IMR-90 (cell line): ENCODE results near the gene ULK2. TPM values are rescaled to one million over a fixed set of nuclear protein-coding genes. Genes with fewer than 3 reads are reported as not detected.

ENCODE experiments used
- ATAC-seq: fragments of 200-7000 bp; cut with Tn5 transposase; 2 replicates; pipeline ENCODE4 v1.9.1; 2020; ENCODE audit warnings: low read depth, mild to moderate bottlenecking, moderate library complexity
- BruUV-seq: library from RNA; stranded (reverse); fragments of 400-500 nt; replicated peaks from 2 replicates; lab custom pipeline; 2021; lab: Mats Ljungman, UMichigan
- CTCF ChIA-PET: fragments of 300-600 bp; formaldehyde crosslinking; extraction: SDS; loops from one replicate; lab custom pipeline; 2021; ENCODE audit warnings: antibody characterized with exemption; lab: Yijun Ruan, JAX
- POLR2A ChIA-PET: fragments of 300-600 bp; sonication (Branson Sonifier 250); formaldehyde crosslinking; loops from one replicate; lab custom pipeline; 2022; ENCODE audit warnings: antibody characterized with exemption; ENCODE audit not compliant: unreplicated experiment; lab: Charles Lee
- DNase-seq: peaks from one replicate; pipeline ENCODE4 v3.0.0; 2013
- H2AFZ ChIP-seq: replicated peaks from 2 replicates; pipeline ENCODE3; 2013; ENCODE audit warnings: low read length, mild to moderate bottlenecking; ENCODE audit not compliant: poor library complexity
- H2AK5ac ChIP-seq: 2 replicates; pipeline ENCODE4 v1.6.1; 2013; ENCODE audit warnings: low read depth, low read length, inconsistent platforms
- H2AK9ac ChIP-seq: replicated peaks from 2 replicates; pipeline ENCODE3; 2013; ENCODE audit warnings: mild to moderate bottlenecking, low read depth, low read length, moderate library complexity; ENCODE audit not compliant: poor library complexity
- H2BK120ac ChIP-seq: 2 replicates; pipeline ENCODE4 v1.6.1; 2013; ENCODE audit warnings: low read depth, low read length, inconsistent platforms
- H2BK15ac ChIP-seq: 3 replicates; pipeline ENCODE4 v1.6.1; 2013; ENCODE audit warnings: low read depth, low read length, inconsistent platforms
- H2BK20ac ChIP-seq: 2 replicates; pipeline ENCODE4 v1.6.1; 2013; ENCODE audit warnings: low read depth, mild to moderate bottlenecking, inconsistent platforms, low read length, moderate library complexity
- H2BK5ac ChIP-seq: 2 replicates; pipeline ENCODE4 v1.6.1; 2013; ENCODE audit warnings: mild to moderate bottlenecking, low read depth, low read length, inconsistent platforms; ENCODE audit not compliant: poor library complexity, severe bottlenecking
- H3K14ac ChIP-seq: replicated peaks from 2 replicates; pipeline ENCODE4 v1.6.1; 2013; ENCODE audit warnings: low read depth, low read length, inconsistent platforms
- H3K18ac ChIP-seq: 2 replicates; pipeline ENCODE4 v1.6.1; 2013; ENCODE audit warnings: low read depth, low read length, control low read depth
- H3K23ac ChIP-seq: 2 replicates; pipeline ENCODE4 v1.6.1; 2013; ENCODE audit warnings: low read depth, low read length, inconsistent platforms
- H3K27ac ChIP-seq: 2 replicates; pipeline ENCODE4 v1.5.1; 2013; ENCODE audit warnings: mild to moderate bottlenecking, control low read depth, low read length; ENCODE audit not compliant: insufficient read depth
- H3K27me3 ChIP-seq: 2 replicates; pipeline ENCODE4 v1.6.1; 2013; ENCODE audit warnings: low read length; ENCODE audit not compliant: control insufficient read depth, insufficient read depth
- H3K36me3 ChIP-seq: 2 replicates; pipeline ENCODE4 v1.6.1; 2013; ENCODE audit warnings: low read length, mixed read lengths; ENCODE audit not compliant: control insufficient read depth, insufficient read depth
- H3K4ac ChIP-seq: 2 replicates; pipeline ENCODE4 v1.6.1; 2013; ENCODE audit warnings: low read depth, low read length, inconsistent platforms
- H3K4me1 ChIP-seq: 2 replicates; pipeline ENCODE4 v1.6.1; 2013; ENCODE audit warnings: low read length, mixed read lengths; ENCODE audit not compliant: control insufficient read depth, insufficient read depth
- H3K4me2 ChIP-seq: 2 replicates; pipeline ENCODE4 v1.6.1; 2013; ENCODE audit warnings: low read depth, mild to moderate bottlenecking, control low read depth, low read length, moderate library complexity
- H3K4me3 ChIP-seq: 2 replicates; pipeline ENCODE4 v1.5.1; 2013; ENCODE audit warnings: low read depth, mild to moderate bottlenecking, control low read depth, low read length, moderate library complexity; ENCODE audit not compliant: insufficient read depth
- H3K56ac ChIP-seq: 2 replicates; pipeline ENCODE4 v1.6.1; 2013; ENCODE audit warnings: low read length, inconsistent platforms; ENCODE audit not compliant: insufficient read depth; ENCODE audit errors: extremely low read depth
- H3K79me1 ChIP-seq, 2 experiments: 2 replicates each; pipeline ENCODE4 v1.6.1; 2013; ENCODE audit warnings: low read length in 2 of 2, inconsistent platforms in 1 of 2, low read depth in 1 of 2
- H3K9ac ChIP-seq: 2 replicates; pipeline ENCODE4 v1.6.1; 2013; ENCODE audit warnings: low read depth, low read length, control low read depth
- H3K9me1 ChIP-seq: 2 replicates; pipeline ENCODE4 v1.6.1; 2013; ENCODE audit warnings: low read length, inconsistent platforms; ENCODE audit not compliant: insufficient read depth
- H3K9me3 ChIP-seq: 2 replicates; pipeline ENCODE4 v1.6.1; 2013; ENCODE audit warnings: low read length; ENCODE audit not compliant: control insufficient read depth, insufficient read depth
- H4K20me1 ChIP-seq: 2 replicates; pipeline ENCODE4 v1.6.1; 2013; ENCODE audit warnings: low read length, inconsistent platforms; ENCODE audit not compliant: insufficient read depth
- H4K5ac ChIP-seq: 2 replicates; pipeline ENCODE4 v1.6.1; 2013; ENCODE audit warnings: mild to moderate bottlenecking, low read depth, low read length, control low read depth
- H4K8ac ChIP-seq, 2 experiments: 2 replicates each; pipeline ENCODE4 v1.6.1; 2013; ENCODE audit warnings: low read depth in 2 of 2, low read length in 2 of 2, control low read depth in 1 of 2, inconsistent platforms in 1 of 2
- H4K91ac ChIP-seq: 2 replicates; pipeline ENCODE4 v1.6.1; 2013; ENCODE audit warnings: low read depth, low read length, inconsistent platforms; ENCODE audit not compliant: insufficient read depth
- BHLHE40 ChIP-seq: fragments of 150-350 bp; IDR thresholded peaks from 2 replicates; pipeline ENCODE4 v1.6.1; 2016; ENCODE audit warnings: mild to moderate bottlenecking, low read depth, low read length
- CEBPB ChIP-seq: IDR thresholded peaks from 2 replicates; pipeline ENCODE4 v1.6.1; 2012; ENCODE audit warnings: low read depth, low read length, improper control_type of control experiment
- CHD1 ChIP-seq: IDR thresholded peaks from 2 replicates; pipeline ENCODE4 v1.6.1; 2012; ENCODE audit warnings: low read depth, low read length, improper control_type of control experiment
- FOS ChIP-seq: fragments of 150-350 bp; IDR thresholded peaks from 2 replicates; pipeline ENCODE4 v1.6.1; 2016; ENCODE audit warnings: low read depth, low read length
- MAFK ChIP-seq: IDR thresholded peaks from 2 replicates; pipeline ENCODE4 v1.6.1; 2012; ENCODE audit warnings: low read depth, low read length, improper control_type of control experiment
- MAZ ChIP-seq: IDR thresholded peaks from 2 replicates; pipeline ENCODE4 v1.6.1; 2012; ENCODE audit warnings: low read depth, mild to moderate bottlenecking, low read length, improper control_type of control experiment, moderate library complexity, borderline replicate concordance
- MXI1 ChIP-seq: IDR thresholded peaks from 2 replicates; pipeline ENCODE4 v1.6.1; 2012; ENCODE audit warnings: low read depth, mild to moderate bottlenecking, low read length, moderate library complexity, borderline replicate concordance
- NFE2L2 ChIP-seq: fragments of 150-350 bp; IDR thresholded peaks from 2 replicates; pipeline ENCODE4 v1.6.1; 2016; ENCODE audit warnings: low read depth, mild to moderate bottlenecking, low read length
- POLR2A ChIP-seq: IDR thresholded peaks from 2 replicates; pipeline ENCODE4 v1.6.1; 2012; ENCODE audit warnings: mild to moderate bottlenecking, low read depth, low read length
- RAD21 ChIP-seq: IDR thresholded peaks from 2 replicates; pipeline ENCODE4 v1.6.1; 2012; ENCODE audit warnings: low read length, improper control_type of control experiment
- RCOR1 ChIP-seq: IDR thresholded peaks from 2 replicates; pipeline ENCODE4 v1.6.1; 2012; ENCODE audit warnings: mild to moderate bottlenecking, low read length, improper control_type of control experiment; ENCODE audit not compliant: insufficient replicate concordance
- RFX5 ChIP-seq: IDR thresholded peaks from 2 replicates; pipeline ENCODE4 v1.8.0; 2012; ENCODE audit warnings: low read depth, mild to moderate bottlenecking, low read length, moderate library complexity
- SMC3 ChIP-seq: fragments of 150-350 bp; IDR thresholded peaks from 2 replicates; pipeline ENCODE4 v1.6.1; 2016; ENCODE audit warnings: low read depth, mild to moderate bottlenecking, antibody characterized with exemption, low read length, moderate library complexity
- WGBS, 2 experiments: methylation state at CpG; one replicate each; pipeline versions ENCODE4 v1.1.5 to v1.1.7; 2013; ENCODE audit warnings: missing lambda C conversion rate in 2 of 2; ENCODE audit not compliant: insufficient read length in 1 of 2; ENCODE audit errors: extremely low coverage in 2 of 2; 5-methylcytosine and 5-hydroxymethylcytosine counted together
- dilution Hi-C: fragments of 300-500 bp; cut with HindIII; formaldehyde crosslinking; loops from one replicate; pipeline ENCODE4 v1.14.3; 2018; ENCODE audit warnings: low sequenced_read_pairs; ENCODE audit not compliant: unreplicated experiment
- in situ Hi-C: fragments of 300-500 bp; cut with MboI; formaldehyde crosslinking; loops from 3 replicates; pipeline ENCODE4 v1.14.3; 2019; ENCODE audit warnings: low sequenced_read_pairs, inconsistent platforms, mixed read lengths
- intact Hi-C: fragments of 100-400 bp; cut with micrococcal nuclease; formaldehyde crosslinking; loops from 2 replicates; pipeline ENCODE4 v1.10.0; 2022
- polyA plus RNA-seq, 3 experiments: library from polyadenylated mRNA; depleted of rRNA; stranded (reverse); fragments of >200 nt; gene quantifications; 2 replicates each; pipeline ENCODE4 v1.2.3, GENCODE V29; 2012; ENCODE audit warnings: low replicate concordance in 1 of 3
- total RNA-seq: library from RNA; depleted of rRNA; stranded (reverse); fragments of >200 nt; gene quantifications from 2 replicates; pipeline ENCODE4 v1.2.3, GENCODE V29; 2012
- TF ChIP-seq, protein P1 (sequence below): fragments of 150-350 bp; IDR thresholded peaks from 2 replicates; pipeline ENCODE4 v1.6.1; 2016; ENCODE audit warnings: low read depth, mild to moderate bottlenecking, low read length, moderate library complexity, borderline replicate concordance
- TF ChIP-seq, protein P2 (sequence below): conservative IDR thresholded peaks from 2 replicates; pipeline ENCODE4 v1.5.1; 2012; ENCODE audit warnings: mild to moderate bottlenecking, low read depth, low read length, improper control_type of control experiment
- TF ChIP-seq, protein P3 (sequence below): fragments of 150-350 bp; IDR thresholded peaks from 2 replicates; pipeline ENCODE4 v1.6.1; 2017; ENCODE audit warnings: mild to moderate bottlenecking, antibody characterized with exemption, low read length, low read depth

The ULK2 gene
- total and polyA plus RNA-seq, 2 of the 4 experiments (the other 2 are of a cell fraction), result 8.9 to 10.8 TPM

DNA sequence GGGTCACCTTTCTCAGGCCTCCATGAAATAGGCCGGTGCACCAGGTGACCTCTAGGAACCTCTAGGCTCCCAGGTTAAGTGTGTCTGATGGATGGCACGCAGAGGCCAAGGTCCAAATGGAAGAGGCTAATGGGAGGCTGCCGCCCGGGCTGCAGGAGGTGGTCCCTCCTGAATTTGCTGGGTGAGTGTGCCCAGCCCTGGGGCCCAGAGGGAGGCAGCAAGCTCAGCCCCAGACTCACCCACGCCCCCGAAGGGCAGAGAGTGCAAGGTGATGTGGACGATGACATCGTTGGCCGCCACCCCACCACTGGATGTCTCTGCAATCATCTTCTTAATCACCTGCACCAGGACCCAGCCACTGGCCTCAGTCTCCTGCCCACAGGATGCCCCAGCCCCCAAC is 129.0 kb downstream of the ULK2 start:
- H3K79me1 ChIP-seq, result no peaks in the 10 kb centered on the region
- H3K4me1 ChIP-seq, result no peaks in the 10 kb centered on the region
- no peak overlapping the region for H3K4me2 ChIP-seq
- H2BK15ac ChIP-seq, result no peak overlapping the region
- H2BK20ac ChIP-seq, result no peak overlapping the region
- H3K27ac ChIP-seq, result no peak overlapping the region
- no peak overlapping the region for H4K8ac ChIP-seq
- no peak overlapping the region for H2BK120ac ChIP-seq
- H3K36me3 ChIP-seq, result no peaks in the 10 kb centered on the region
- no peaks in the 10 kb centered on the region for H4K20me1 ChIP-seq
- H3K14ac ChIP-seq, result no peak overlapping the region
- no peak for DNase-seq
- H3K56ac ChIP-seq, result no peak overlapping the region
- in situ Hi-C loops (no loop called here), intact Hi-C loops (no loop called here), dilution Hi-C loops (no loop called here)
- H2AK5ac ChIP-seq, result no peak overlapping the region
- WGBS, 2 experiments, result 58% methylated on average over 3 of the region's 9 CpGs; no CpG with 5 or more reads in 1 of the 2 experiments
- no peak overlapping the region for H3K23ac ChIP-seq
- no peak overlapping the region for H2BK5ac ChIP-seq
- ChIA-PET POLR2A (no interaction called here), CTCF (no interaction called here)
- H3K9me1 ChIP-seq, result no peaks in the 10 kb centered on the region
- H3K4me3 ChIP-seq, result no peak overlapping the region
- TF ChIP-seq BHLHE40 (no peak), CHD1 (no peak), MAFK (no peak), CEBPB (no peak), MXI1 (no peak), MAZ (no peak), FOS (no peak), RAD21 (no peak), NFE2L2 (no peak), RFX5 (no peak), SMC3 (no peak), POLR2A (no peak), RCOR1 (no peak)
- TF ChIP-seq, protein P1, sequence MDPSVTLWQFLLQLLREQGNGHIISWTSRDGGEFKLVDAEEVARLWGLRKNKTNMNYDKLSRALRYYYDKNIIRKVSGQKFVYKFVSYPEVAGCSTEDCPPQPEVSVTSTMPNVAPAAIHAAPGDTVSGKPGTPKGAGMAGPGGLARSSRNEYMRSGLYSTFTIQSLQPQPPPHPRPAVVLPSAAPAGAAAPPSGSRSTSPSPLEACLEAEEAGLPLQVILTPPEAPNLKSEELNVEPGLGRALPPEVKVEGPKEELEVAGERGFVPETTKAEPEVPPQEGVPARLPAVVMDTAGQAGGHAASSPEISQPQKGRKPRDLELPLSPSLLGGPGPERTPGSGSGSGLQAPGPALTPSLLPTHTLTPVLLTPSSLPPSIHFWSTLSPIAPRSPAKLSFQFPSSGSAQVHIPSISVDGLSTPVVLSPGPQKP, result no peak
- TF ChIP-seq, protein P2, sequence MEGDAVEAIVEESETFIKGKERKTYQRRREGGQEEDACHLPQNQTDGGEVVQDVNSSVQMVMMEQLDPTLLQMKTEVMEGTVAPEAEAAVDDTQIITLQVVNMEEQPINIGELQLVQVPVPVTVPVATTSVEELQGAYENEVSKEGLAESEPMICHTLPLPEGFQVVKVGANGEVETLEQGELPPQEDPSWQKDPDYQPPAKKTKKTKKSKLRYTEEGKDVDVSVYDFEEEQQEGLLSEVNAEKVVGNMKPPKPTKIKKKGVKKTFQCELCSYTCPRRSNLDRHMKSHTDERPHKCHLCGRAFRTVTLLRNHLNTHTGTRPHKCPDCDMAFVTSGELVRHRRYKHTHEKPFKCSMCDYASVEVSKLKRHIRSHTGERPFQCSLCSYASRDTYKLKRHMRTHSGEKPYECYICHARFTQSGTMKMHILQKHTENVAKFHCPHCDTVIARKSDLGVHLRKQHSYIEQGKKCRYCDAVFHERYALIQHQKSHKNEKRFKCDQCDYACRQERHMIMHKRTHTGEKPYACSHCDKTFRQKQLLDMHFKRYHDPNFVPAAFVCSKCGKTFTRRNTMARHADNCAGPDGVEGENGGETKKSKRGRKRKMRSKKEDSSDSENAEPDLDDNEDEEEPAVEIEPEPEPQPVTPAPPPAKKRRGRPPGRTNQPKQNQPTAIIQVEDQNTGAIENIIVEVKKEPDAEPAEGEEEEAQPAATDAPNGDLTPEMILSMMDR, result no peak
- TF ChIP-seq, protein P3, sequence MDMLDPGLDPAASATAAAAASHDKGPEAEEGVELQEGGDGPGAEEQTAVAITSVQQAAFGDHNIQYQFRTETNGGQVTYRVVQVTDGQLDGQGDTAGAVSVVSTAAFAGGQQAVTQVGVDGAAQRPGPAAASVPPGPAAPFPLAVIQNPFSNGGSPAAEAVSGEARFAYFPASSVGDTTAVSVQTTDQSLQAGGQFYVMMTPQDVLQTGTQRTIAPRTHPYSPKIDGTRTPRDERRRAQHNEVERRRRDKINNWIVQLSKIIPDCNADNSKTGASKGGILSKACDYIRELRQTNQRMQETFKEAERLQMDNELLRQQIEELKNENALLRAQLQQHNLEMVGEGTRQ, result no peak
- no TSS peak for BruUV-seq
- H3K4ac ChIP-seq, result no peak overlapping the region
- no peak overlapping the region for H3K18ac ChIP-seq
- peaks cover 18% of the 10 kb centered on the region for H3K27me3 ChIP-seq
- H2AFZ ChIP-seq, result no peak overlapping the region
- H4K91ac ChIP-seq, result no peak overlapping the region
- no peak for ATAC-seq
- H3K9ac ChIP-seq, result no peak overlapping the region
- H3K9me3 ChIP-seq, result no peaks in the 10 kb centered on the region
- no peak overlapping the region for H4K5ac ChIP-seq
- H2AK9ac ChIP-seq, result no peak overlapping the region
